Retinal pigment epithelial cell (primary cell): ENCODE data around the gene SCGB1A1.

Experiments used
- DNase-seq: peaks from one replicate; pipeline ENCODE4 v3.0.0-alpha.2; 2010; ENCODE audit warnings: low read depth
- H3K4me3 ChIP-seq: 2 replicates; pipeline ENCODE4 v1.5.1; 2011; ENCODE audit warnings: mild to moderate bottlenecking, low read length, control low read depth, moderate library complexity
- TF ChIP-seq, protein P1 (sequence below): conservative IDR thresholded peaks from 2 replicates; pipeline ENCODE4 v1.5.1; 2011; ENCODE audit warnings: low read depth, low read length, control low read depth, inconsistent platforms

The SCGB1A1 gene

DNA sequence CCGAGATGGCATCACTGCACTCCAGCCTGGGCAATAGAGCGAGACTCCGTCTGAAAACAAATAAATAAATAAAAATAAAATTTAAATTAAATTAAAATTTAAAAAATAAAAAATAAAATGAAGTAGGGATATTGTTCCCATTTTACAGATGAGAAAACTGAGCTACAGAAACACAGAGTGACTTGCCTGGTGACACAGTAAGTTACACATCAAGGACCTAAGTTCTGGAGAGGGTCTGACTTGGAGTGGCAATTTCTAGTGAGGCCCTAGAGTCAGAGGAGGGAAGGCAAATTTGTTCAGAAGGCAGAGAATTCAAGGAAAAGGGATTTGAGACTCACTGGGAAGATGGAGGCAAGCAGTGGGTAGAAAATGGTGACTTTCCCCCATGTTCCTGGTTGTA, 2.0 kb downstream of the SCGB1A1 start:
- DNase-seq, result no peak
- no peak overlapping the region for H3K4me3 ChIP-seq
- TF ChIP-seq, protein P1, sequence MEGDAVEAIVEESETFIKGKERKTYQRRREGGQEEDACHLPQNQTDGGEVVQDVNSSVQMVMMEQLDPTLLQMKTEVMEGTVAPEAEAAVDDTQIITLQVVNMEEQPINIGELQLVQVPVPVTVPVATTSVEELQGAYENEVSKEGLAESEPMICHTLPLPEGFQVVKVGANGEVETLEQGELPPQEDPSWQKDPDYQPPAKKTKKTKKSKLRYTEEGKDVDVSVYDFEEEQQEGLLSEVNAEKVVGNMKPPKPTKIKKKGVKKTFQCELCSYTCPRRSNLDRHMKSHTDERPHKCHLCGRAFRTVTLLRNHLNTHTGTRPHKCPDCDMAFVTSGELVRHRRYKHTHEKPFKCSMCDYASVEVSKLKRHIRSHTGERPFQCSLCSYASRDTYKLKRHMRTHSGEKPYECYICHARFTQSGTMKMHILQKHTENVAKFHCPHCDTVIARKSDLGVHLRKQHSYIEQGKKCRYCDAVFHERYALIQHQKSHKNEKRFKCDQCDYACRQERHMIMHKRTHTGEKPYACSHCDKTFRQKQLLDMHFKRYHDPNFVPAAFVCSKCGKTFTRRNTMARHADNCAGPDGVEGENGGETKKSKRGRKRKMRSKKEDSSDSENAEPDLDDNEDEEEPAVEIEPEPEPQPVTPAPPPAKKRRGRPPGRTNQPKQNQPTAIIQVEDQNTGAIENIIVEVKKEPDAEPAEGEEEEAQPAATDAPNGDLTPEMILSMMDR, result no peak

DNA sequence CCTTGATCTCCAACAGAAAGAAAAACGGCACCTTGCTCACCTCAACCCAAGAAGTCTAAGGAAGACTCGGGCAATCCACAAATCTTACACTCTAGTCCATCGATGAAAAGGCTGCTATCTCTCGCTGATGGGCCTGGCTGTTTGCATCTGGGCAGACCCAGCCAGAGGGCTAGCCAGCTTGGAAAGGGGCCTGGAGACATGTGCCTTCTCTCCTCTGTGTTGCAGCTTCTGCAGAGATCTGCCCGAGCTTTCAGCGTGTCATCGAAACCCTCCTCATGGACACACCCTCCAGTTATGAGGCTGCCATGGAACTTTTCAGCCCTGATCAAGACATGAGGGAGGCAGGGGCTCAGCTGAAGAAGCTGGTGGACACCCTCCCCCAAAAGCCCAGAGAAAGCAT, 3.2 kb downstream of the SCGB1A1 start:
- no peak overlapping the region for H3K4me3 ChIP-seq
- TF ChIP-seq, protein P1, result no peak
- DNase-seq, result no peak

DNA sequence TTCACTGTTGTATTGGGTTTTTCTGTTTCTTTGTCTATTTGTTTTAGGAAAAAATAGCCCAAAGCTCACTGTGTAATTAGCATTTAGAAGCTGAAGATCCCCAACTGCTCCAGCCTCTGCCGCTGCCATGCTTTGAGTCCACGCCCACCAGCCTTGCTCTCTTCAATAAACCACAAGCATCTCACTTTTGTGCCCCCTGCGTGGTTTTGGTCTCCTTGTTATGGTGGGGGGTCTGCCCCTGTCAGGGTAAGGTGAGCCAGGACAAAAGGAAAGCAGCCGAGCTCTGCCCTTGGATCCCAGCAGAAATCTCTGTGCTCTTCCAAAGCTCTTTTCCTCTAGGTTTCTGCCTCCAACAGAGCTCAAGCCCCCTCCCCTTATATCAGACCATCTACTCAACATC, 4.2 kb downstream of the SCGB1A1 start:
- TF ChIP-seq, protein P1, result no peak
- no peak for DNase-seq
- no peak overlapping the region for H3K4me3 ChIP-seq

DNA sequence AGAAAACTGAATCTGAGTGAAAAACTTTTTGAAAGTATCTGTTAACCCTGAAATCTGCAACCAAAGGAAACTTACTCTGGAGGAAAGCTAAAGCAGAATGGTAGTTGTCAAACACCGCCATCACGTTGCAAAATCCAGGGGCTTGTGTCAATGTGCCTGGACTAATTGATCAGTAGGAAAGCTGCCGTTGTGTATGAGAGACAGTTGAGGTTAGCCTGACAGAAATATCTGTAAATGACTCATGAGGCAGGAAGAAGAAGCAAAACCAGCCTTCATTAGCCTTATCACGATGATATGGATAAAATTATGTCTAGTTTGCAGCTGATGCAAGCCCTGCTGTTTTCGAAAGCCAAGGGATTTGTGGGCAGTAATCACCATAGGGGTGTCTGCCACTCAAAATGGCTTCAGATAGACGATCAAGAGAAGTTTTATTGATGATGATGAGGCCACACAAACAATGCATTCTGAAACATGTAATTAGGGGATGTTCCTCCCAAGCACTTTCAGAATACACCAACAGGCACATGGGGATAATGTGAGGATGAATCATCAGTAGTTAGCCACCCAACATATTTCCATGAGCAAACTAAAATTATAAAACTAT, 8.9 kb downstream of the SCGB1A1 start:
- no peak overlapping the region for H3K4me3 ChIP-seq
- peak; percentile 63 for DNase-seq
- TF ChIP-seq, protein P1, result no peak

DNA sequence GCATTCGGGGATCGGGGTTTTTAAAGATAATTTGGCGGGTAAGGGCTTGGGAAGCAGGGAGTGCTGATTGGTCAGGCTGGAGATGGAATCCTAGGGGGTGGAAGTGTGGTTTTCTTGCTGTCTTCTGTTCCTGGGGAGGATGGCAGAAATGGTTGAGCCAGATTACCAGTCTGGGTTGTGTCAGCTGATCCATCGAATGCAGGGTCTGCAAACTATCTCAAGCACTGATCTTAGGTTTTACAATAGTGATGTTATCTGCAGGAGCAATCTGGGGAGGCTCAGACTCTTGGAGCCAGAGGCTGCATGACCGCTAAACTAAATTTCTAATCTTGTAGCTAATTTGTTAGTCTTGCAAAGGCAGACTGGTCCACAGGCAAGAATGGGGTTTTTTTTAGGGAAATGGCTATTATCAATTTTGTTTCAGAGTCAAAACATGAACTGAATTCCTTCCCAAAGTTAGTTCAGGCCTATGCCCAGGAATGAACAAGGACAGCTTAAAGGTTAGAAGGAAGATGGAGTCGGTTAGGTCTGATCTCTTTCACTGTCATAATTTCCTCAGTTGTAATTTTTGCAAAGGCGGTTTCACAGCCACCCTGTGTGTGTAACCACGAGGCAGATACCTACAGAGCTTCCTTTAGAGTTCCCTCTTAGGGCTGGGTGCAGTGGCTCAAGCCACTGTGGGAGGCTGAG, 10.2 kb downstream of the SCGB1A1 start:
- H3K4me3 ChIP-seq, result no peak overlapping the region
- DNase-seq, result no peak
- TF ChIP-seq, protein P1, result no peak

DNA sequence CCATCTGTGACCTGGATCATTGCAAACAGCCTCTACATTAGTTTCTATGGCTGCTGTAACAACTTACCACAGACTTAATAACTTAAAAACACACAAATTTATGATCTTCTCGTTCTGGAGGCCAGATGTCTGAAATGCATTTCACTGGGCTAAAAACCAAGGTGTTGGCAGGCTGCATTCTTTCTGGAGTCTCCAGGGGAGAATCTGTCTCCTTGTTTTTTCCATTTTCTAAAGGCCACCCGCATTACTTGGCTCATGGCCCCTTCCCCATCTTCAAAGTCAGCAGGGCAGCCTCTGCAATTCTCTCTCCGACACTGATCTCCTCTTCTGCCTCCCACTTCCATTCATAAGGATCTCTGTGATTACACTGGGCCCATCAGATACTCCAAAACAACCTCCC, 11.6 kb downstream of the SCGB1A1 start:
- no peak for DNase-seq
- no peak overlapping the region for H3K4me3 ChIP-seq
- TF ChIP-seq, protein P1, result no peak
